Mucosa of gallbladder (tissue), 1 donor: ENCODE data around the gene TEX9. TPM values are rescaled to one million over a fixed set of nuclear protein-coding genes. Genes with fewer than 3 reads are reported as not detected.
"Not testable (repeated sequence)": the region's sequence is repeated elsewhere in the genome, so short reads cannot be mapped to it uniquely, and the experiment has no call there.

Experiments used
- DNase-seq: peaks from one replicate; pipeline ENCODE4 v3.0.0-alpha.2; 2020; ENCODE audit warnings: low spot score
- total RNA-seq: library from RNA; stranded (reverse); gene quantifications from one replicate; pipeline ENCODE4 v1.2.1, GENCODE V29; 2021
- donor health status: DM: no; HTN: no; CAD: no.

The TEX9 gene
- 12.8 TPM for total RNA-seq

DNA sequence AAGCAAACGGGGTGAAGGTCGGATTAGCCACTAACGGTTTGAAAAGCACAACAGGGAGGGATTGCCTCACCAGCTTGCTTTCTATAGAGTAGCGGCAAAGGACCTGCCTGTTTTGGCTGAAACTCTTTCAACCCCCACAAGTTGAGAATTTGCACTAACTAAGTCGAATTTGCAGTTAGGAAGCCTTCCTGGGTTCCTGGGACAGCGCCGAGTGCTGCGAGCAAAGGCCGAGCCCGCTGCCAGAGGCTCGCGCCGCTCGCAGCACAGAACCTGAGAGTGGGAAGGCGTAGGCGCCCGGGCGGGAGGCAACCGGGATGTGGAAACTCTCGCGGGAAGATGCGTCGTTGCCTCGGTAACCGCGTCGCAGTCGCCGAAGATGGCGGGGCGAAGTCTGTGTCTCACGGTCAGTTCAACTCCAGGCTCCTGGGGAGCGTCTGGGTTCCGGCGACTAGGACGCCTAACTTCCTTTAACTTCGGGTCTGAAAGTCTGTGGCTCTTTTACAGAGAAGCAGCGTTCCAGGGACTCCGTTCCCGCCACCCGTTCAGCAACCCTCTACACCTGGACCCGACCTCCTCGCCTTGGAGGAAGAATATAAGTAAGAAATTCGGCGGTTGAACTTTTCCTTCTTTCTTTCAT lies at the start of gene TEX9:
TSS of gene TEX9 (plus strand) at position 352 of the 637 bp plus-strand sequence. CDS start at position 377, 25 bp downstream.
- peak; percentile 91 for DNase-seq

DNA sequence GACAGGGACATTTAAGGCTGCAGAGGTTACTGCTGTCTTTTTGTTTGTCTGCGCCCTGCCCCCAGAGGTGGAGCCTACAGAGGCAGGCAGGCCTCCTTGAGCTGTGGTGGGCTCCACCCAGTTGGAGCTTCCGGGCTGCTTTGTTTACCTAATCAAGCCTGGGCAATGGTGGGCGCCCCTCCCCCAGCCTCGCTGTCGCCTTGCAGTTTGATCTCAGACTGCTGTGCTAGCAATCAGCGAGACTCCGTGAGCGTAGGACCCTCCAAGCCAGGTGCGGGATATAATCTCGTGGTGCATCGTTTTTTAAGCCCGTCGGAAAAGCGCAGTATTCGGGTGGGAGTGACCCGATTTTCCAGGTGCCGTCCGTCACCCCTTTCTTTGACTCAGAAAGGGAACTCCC lies 48.7 kb upstream of the TEX9 start:
- not testable (repeated sequence) for DNase-seq

DNA sequence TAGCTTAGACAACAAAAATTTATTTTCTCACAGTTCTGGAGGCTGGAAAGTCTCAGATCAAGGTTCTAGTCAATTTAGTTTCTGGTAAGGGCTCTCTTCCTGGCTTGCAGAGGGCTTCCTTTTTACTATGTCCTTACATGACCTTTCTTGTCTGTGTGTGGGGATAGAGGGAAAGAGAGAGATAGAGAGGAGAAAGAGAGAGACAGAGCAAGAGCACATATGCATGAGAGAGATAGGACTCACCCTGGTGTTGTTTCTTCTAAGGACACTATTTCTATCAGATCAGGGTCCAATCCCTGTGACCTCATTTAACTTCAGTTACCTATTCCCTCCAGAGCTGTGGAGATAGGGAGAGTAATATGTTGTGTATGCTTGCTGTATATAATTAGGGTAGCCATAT lies 44.9 kb upstream of the TEX9 start:
- no peak for DNase-seq

DNA sequence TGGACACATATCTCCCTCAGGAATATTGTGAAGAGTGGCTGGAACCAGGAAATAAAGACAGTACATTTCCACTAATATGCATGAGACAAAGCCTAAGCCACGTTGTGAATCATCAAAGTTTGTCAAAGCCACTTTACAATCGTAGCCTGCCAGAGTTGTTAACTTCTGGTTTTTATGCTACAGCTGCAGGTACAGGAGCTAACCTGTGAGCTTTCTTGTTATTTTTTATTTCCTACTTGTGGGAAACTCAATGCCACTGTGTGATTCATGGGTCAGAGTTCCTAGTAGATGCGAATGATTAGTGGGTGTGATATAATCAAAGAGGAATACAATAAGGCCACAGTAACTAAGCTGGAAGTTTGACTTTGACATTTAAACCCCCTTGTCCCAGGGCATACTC lies 44.4 kb upstream of the TEX9 start:
- no peak for DNase-seq

DNA sequence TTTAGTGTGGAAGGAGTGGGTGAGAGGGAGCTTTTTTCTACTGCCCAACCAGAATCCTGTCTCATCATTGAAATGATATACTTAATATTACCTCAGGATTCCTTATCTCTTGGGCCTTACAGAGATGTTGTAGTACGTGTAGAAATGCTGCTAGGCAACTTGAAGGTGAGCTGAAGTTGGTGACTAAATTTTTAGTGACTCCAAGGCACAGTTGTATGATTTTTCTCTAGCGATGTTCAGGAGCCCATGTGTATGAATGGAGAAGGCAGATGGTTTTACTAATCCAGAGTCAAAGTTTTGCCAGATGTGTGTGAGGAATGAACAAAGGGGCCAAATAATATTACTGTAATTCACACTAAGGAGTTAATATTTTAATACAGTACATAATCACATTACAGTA lies 42.8 kb upstream of the TEX9 start:
- no peak for DNase-seq

DNA sequence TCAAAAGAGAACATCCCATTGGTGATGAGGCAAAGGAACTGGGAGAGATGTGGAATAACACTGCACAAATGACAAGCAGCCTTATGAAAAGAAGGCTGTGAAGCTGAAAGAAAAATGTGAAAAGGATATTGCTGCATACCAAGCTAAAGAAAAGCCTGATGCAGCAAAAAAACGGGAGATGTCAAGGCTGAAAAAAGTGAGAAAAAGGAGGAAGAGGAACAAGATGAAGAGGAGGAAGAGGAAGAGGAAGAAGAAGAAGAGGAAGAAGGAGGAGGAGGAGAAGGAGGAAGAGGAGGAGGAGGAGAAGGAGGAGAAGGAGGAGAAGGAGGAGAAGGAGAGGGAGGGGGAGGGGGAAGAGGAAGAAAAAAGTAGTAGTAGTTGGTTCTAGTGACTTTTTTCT lies 41.8 kb upstream of the TEX9 start:
- DNase-seq = no peak

DNA sequence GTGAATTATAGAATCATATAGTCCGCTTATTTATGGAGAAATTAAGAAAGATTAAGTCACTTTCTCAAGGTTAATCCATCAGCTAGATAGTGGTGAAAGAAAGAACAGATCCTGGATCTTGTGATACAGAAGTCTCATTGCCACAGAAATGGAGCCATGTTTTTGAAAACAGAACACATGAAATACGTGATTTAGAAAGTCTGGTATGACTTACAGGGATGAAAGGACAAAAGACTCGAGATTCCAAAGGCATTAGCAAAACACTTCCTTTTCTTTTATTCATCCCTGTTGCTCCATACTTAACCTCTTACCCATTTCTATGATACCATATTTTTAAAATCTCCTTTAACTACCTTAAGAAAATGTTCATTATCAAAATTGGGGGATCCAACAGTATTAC lies 40.0 kb upstream of the TEX9 start:
- no peak for DNase-seq

DNA sequence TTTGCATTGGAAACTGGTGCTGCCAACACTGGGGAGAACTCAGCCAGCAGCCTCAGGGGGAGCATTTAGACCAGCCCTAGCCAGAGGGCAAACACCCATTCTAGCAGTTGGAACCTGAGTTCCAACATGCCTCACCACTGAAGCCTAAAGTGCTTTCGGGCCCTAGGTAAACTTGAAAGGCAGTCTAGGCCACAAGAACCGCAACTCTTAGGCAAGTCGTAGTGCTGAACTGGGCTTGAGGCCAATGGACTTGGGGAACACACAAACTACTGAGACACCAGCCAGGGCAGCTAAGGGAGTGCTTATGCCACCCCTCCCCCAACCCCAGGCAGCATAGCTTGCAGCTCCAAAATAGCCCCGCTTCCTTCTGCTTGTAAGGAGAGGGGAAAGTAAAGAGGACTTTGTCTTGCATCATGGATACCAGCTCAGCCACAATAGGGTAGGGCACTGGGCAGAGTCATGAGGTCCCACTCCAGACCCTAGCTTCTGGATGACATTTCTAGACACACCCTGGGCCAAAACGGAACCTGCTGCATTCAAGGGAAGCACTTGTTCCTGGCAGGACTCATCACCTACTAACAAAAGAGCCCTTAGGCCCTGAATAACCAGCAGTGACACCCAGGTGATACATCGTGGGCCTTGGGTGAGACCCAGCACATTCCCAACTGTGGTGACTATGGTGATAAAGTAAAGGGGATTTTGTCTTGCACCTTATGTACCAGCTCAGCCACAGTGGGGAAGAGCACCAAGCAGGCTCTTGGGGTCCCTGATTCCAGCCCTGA lies 37.3 kb upstream of the TEX9 start:
- DNase-seq = no peak

DNA sequence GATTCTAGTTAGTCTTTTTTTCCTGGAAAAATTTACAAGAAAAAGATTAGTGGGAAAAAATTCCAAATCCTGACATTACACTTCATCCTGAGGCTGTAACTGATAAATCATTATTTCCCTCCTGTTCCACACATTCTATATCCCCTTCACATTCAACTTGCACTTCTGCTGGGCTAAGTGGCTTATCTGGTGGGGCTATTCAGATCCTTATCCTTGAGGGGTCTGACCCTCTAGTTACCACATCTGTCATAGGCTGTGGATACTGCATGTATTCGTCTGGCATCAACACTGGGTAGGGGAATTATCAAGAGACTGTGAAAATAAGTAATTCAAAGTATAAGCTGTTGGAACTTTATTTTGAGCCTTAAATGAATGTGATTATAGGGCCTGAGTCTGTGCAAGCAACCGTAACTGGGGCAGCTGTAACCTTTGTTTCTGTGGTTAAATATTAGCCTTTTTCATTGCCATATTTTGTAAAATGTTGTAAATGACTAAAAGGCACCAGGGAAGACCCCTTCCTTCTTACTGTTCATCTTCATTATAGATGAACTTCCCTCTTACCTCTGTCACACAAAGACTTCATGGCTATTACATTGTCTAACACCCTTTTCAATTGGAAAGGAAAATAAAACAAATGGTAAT lies 28.0 kb upstream of the TEX9 start:
- DNase-seq = no peak

DNA sequence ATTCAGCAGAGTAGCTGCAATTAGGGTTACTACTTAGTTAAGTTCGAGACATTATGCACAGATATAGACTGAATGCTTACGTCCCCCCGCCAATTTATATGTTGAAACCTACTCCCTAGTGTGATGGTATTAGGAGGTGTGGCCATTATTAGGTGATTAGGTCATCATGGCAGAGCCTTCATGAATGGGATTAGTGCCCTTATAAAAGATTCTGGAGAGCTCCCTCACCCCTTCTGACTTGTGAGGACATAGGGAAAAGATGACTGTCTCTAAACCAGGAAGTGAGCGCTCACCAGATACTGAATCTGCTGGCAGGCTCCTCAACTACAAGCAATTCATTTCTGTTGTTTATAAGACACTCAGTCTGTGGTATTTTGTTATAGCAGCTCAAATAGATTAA lies 25.6 kb upstream of the TEX9 start:
- DNase-seq = no peak

DNA sequence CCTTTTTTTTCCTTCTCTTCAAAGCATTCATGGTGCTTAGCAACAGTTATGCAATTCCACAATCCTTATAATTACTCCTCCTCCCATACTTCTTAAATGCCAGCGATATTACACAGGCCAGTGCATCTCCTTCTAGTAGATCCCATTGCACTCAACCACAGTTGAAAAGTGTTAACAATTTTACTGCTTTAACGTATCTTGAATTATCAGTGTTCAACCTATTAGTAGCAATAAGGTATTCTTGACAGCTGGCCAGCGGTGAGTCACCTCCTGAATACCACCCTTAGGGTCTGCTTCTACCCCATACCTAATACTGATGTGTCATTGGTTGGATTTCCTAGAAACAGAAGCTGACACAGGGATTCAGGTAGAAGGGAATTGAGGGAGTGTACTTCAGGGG lies 24.0 kb upstream of the TEX9 start:
- DNase-seq = no peak

DNA sequence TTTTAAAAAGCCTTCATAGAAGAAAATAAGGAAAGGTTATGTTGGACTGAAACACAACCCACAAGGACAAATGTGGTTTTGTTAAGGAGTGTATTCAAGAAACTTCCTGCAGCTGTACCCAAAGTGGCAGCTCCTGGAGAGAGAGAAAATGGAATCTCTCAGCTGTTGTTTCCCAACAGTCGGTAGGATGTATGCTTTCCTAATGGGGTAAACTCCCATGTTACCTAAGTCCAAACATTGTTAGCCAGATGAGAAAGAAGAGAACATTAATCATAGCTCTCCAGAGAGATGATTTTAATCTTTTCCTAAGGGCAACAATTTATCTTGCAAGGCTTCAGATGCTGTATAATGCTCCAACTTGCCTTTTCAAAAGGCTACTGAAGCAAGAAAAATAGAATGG lies 22.6 kb upstream of the TEX9 start:
- no peak for DNase-seq

DNA sequence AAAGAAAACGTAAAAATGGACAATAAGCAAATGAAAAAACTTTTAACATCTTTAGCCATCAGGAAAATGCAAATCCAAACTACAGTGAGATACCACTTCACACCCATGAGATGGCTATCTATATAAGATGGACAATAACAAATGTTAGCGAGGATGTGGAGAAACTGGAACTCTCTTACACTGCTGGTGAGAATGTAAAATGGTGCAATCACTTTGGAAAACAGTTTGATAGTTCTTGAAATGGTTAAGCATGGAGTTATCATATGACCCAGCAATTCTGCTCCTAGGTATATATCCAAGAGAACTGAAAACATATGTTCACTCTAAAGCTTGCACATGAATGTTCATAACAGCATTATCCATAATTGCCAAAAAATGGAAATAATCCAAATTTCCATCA lies 21.3 kb upstream of the TEX9 start:
- no peak for DNase-seq

DNA sequence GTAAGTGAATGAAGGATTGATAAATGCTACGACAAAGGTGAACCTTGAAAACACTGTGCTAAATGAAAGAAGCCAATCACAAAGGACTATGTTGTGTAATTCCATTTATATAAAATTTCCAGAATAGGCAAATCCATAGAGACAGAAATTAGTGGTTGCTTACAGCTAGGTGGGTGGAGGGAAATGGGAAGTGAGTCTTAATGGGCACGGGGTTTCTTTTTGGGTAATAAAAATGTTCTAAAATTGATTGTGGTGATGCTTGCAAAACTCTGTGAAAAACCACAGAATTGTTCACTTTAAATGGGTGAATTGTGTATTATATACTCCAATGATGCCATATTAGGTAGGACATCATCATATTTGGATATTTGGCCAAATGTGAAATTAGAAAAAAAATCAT lies 20.9 kb upstream of the TEX9 start:
- DNase-seq = no peak

DNA sequence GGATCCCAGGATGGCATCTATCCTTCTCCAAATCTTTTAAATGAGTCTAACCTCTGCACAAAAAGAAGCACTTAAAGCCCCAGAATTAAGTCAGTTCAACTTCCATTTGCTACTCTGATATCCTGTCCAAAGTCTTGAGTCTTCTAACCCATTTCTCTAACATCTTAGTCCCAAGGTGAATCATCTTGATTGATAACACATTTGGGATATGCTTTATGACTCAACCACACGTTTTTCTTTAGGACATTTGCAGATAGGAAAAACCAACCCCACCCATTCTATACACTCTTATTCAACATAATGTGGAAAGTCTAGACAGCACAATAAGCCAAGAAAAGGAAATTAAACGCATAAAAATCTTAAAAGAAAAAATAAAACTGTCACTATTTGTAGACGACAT lies 18.8 kb upstream of the TEX9 start:
- no peak for DNase-seq

DNA sequence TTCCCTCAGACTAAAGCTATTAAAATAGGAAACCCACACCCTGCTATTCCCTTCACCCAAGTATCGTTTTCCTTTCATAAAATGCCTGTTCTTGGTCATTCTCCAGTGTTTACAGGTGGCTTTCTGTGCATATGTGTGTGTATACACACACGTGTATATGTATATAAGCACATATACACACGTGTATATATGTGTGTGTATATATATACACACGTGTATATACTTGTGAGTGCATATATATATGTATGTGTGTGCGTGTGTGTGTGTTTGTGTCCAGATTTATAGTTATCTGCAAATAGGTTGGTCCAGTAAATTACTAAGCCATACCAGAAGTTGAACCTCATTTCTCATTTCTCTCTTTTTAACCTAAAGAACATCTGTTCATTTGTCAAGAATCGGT lies 15.7 kb upstream of the TEX9 start:
- no peak for DNase-seq

DNA sequence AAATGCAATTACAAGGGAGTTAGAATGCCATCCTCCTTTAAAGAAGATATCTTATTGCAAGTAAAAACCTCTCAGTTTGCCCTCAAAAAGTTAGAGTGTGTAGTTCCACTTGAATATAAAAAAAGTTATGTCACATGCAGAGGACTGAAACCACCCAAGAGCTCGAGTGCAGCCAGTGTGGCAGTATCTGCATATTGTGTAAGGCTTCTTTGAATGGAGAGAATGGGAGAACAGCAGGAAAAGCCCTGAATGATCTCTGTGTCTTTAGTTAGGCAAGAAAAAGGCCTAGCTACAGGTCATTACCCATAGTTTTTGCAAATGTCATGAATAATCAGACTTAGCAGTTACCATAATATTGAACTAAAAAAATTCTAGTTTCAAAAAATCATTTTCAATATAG lies 13.9 kb upstream of the TEX9 start:
- no peak for DNase-seq

DNA sequence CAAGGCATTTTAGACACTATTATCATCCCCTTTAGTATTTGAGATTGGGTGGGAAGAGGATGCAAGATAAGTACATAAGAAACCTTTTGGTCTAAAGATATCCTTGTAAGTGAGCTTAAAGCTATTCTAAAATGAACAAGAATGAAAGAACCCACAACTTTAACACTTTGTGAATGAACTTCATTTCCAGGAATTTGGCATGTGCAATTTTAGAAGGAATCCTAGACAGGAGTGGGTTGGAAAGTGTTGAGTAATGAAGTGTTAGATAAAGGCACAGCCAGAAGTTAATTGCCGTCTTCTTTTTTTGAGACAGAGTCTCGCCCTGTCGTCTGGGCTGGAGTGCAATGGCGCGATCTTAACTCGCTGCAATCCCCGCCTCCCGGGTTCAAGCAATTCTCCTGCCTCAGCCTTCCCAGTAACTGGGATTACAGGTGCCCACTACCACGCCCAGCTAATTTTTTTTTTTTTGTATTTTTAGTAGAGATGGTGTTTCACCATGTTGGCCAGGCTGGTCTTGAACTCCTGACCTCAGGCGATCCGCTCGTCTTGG lies 13.2 kb upstream of the TEX9 start:
- no peak for DNase-seq

DNA sequence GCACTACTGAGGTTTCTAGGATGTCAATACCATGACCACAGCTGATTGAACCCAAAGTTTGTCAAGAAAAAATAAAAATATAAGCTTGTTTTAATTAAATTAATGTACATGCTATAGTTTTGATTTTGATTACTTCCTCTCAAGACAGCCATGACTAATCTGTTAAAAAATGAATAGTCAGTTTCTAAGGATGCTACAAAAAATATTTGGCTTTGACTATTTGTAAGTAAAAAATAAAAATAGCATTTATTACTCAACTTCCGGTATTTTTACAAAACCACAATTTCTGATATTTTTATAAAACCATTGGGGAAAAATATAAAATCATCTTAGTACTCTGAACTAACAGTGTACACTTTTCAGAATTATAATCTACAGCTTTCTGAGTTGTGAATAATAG lies 12.1 kb upstream of the TEX9 start:
- DNase-seq = no peak

DNA sequence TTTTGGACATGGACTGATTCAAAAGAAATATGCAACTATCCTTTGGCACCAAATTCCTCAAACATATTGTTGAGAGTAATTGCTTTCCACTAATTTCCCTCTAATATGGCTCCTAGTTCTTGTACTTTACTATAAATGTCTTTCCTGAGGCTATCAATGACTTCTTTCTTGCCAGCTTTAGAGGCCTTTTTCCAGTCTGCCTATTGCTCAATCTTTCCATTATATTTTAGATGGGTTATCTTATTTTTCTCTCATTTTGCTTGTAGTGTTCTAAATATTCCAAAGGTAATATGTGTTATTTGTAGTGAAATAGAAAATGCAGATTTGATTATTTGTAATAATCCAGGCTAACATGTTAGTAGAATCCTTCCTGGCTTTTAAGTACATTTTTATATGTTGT lies 11.5 kb upstream of the TEX9 start:
- DNase-seq = no peak

DNA sequence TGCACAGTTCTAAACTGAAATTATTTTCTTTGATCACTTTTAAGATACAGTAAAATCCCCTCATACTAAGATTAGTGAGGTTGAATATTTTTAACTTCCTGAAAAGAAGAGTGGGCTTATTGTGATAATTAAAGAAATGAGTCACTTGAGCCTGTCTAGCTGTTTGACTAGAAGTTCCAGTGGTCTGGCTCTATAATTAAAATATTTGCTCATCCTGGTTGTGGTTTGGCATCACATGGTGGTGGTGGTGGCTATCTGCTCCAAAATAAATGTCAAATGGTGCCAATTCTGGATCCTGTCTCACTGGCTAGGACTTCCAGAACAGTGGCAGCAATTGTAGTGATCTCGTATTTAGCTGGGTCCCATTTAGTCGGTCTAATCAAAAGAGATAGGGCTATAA lies 8.6 kb upstream of the TEX9 start:
- no peak for DNase-seq

DNA sequence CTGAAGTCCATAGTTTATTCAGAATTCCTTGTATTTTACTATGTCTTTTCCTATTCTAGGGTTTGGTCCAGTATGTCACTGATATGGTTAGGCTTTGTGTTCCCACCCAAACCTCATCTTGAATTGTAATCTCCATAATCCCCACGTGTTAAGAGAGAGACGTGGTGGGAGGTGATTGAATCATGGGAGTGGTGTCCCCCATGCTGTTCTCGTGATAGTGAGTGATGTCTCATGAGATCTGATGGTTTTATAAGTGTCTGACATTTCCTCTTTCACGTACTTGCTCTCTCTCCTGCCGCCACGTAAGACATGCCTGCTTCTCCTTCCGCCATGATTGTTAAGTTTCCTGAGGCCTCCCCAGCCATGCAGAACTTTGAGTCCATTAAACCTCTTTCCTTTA lies 6.6 kb upstream of the TEX9 start:
- DNase-seq = no peak

DNA sequence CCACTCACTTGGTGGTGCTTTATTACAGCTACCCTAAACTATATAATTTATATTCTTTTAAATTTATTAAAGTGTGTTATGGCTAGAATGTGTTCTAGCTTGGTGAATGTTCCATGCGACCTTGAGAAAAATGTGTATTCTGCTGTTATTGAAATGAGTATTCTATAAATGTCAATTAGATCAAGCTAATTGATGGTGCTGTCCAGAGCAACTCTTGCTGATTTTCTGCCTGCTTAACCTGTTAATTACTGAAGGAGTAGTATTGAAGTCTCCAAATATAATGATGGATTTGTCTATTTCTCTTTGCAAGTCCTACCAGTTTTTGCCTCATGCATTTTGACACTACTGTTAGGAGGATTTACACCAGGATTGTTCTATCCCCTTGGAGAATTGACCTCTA lies 3.2 kb upstream of the TEX9 start:
- no peak for DNase-seq
